ENCODE results near the gene RNF11.

RNF11 gene

GRCh38 chr1:51266791-51267190 is 30.7 kb downstream of the RNF11 start:
- DNase-seq = no peak

GRCh38 chr1:51268634-51269033 is 32.6 kb downstream of the RNF11 start:
- DNase-seq = no peak

GRCh38 chr1:51270751-51271150 is 34.7 kb downstream of the RNF11 start:
- DNase-seq = no peak

DNA sequence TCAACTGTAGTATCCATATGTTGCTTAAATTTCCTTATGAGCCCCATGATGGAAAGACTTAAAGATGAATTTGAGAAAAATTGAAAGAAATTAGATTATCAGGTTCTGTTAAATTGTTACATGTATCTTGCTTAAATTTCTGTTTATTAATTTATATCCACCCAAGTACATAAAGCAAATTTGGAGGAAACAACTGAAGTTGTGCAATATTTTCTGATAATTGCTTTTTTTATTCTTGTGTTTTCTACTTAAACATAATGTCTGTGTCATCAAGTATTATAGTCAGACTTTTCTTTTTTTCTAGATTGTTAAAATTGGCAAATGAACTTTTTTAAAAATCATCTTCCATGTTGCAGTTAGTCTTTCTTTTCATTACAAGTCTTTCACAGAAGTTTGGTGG is 36.8 kb downstream of the RNF11 start:
- no peak for DNase-seq

GRCh38 chr1:51274676-51275075 is 38.6 kb downstream of the RNF11 start:
- no peak for DNase-seq

DNA sequence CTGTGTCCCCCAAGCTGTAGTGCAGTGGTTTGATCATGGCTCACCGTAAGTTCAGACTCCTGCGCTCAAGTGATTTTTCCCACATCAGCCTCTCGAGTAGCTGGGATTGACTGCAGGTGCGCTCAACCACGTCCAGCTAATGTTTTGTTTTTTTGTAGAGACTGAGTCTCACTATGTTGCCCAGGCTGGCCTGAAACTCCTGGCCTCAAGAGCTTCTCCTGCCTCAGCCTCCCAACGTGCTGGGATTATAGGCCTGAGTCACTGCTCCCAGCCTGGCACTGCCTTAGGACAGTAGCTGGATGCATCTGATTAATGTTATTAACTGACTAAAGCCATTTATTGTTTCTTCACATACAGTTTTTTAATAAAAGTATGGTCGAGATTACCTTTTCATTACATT is 40.2 kb downstream of the RNF11 start:
- DNase-seq = no peak

- no peak for DNase-seq
Observed at GRCh38 chr1:51280321-51280978, 44.4 kb downstream of the RNF11 start.

DNA sequence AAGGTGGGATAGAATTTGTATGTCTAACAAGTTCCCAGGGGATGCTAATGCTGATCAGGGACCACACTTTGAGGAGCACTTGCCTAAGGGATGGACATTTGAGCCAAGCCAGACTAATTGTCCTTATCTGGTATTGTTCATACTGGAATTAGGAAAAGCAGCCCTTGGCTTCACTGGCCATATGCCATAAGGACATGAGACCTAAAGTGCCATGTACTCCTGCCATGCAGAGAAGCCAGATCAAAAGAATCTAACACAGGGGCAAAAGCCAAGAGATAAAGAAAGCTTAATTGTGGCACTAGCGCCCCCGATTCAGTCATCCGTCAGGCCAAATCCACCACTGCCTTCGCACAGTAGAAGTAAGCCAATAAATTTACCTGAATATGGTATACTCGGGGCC is 45.7 kb downstream of the RNF11 start:
- no peak for DNase-seq

DNA sequence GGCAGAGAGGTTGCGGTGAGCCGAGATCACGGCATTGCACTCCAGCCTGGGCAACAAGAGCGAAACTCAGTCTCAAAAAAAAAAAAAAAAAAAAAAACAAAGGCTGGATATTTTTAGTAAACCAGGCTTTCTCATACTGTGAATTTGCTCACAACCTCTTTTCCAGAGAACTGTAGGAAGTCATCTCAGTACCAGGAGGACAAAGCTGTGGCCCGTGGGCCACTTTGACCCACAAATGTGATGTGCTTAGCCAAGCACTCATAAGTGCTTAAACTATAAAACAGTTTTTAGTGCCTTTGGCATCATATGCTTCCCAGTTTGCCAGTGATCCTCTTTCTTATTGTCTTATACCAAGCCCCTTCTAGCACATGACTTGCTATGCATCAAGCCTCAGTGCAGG is 46.5 kb downstream of the RNF11 start:
- DNase-seq = no peak

DNA sequence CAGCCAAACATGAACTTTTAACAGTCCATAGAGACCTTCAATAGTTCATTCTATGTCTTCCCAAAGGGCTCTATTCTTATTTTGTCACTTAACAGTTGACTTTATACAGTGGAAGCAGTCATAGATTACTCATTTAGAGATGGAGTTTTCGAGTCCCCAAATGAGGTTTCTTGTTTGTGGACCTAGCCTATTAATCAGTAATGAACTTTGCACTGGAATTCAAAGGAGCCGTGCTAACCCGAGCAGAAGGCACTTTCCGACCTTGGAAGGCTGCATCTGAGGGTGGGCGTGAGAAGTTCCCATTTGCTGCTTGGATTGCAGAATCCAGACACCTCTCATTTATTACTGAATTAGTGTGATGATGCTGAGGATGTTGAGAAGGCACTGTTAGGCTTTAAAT is 47.9 kb downstream of the RNF11 start:
- no peak for DNase-seq

DNA sequence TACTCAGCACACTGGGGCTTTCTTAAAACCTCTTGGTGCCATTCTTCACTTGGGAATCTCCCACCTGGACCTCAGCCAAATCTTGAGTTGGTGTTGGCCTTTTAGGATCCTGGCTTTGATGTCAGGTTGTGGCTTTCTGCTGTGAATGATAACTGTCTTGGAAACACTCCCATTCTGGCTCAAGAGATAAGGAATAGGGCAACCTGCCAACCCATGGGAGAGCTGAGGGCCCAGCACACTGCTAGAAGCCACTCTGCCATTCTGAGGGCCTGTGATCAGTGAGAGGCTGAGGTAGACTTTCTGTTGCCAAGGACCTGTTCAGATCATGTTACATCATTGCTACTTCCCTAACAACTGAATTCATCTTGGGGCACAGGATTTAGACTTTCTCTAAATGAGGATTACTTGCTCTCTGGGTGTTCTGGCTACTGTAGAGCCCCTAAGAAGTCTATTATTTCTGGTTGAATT is 48.4 kb downstream of the RNF11 start:
- no peak for DNase-seq

GRCh38 chr1:51285055-51285454 is 49.0 kb downstream of the RNF11 start:
- DNase-seq = no peak

DNA sequence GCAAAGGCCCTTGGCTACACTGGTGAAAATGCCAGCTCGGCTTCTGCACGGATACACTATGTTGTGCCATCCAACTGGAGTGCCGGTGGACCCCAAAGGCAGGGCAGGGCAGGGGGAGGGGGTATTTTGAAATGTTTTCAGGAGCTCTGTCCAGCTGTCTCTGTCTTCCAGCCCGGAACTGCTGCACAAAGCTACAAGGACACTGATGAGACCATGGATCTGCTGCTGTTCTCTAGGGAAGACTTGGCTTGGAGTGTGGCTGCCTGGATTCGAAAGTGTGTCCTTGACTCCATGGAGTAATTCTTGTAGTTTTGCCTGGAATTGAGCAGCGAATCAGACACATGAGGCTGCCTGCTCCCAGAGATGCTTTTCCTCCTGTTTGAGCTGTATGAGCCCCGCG is 51.9 kb downstream of the RNF11 start:
- DNase-seq = no peak

GRCh38 chr1:51288578-51288977 is 52.5 kb downstream of the RNF11 start:
- DNase-seq = no peak

DNA sequence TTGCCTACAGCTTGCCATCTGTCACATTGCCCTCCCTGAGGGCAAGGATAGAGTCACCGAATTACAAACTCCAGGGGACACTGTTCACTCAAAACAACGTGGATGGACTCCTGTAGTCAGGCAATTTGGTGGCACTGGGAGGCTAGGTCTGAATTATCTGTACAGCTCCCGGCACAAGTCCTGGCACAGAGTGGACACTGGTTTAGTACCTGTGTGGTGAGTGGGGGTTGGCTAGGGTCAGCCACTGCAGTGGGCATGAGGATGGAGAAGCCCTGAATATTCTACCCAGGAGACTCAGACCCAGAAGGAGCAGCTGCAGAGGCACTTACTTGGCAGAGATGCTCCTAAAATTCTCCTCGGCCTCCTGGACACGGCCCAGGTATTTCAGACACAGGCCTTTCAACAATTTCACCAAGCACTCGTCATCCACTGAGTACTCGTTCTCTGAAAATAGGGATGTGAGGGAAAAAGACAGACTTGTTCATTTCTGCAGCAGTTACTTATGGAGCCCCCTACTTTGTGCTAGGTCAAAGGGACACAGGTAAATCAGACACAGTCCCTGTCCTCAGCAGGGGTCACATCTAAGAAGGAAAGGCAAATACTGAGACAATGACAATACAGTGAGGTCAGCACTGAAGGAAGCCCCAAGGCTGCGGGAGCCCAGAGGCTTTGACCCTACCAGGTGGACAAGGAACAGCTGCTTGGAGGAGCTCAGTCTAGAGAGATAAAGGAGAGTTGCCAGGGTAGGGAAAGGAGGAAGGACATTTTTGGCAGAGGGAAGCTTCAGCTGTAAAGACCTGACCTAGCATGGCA is 53.8 kb downstream of the RNF11 start:
- no peak for DNase-seq

DNA sequence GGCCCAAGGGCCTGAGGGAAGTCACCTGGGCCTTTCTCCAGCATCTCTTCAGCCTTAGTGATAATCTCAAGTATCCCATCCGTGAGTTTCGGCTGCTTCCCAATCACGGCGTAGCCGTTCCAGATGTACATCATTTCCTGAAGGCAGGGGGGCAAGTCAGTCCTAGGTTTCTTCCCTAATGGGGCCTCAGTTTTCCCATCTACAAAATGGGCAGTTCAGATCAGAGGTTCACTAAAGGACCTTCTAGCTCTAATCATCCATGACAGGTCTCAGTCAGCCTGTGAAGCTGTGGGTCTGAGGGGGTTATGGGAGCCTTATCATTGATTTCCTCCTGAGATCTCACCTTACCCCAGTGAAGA is 54.4 kb downstream of the RNF11 start:
- no peak for DNase-seq

DNA sequence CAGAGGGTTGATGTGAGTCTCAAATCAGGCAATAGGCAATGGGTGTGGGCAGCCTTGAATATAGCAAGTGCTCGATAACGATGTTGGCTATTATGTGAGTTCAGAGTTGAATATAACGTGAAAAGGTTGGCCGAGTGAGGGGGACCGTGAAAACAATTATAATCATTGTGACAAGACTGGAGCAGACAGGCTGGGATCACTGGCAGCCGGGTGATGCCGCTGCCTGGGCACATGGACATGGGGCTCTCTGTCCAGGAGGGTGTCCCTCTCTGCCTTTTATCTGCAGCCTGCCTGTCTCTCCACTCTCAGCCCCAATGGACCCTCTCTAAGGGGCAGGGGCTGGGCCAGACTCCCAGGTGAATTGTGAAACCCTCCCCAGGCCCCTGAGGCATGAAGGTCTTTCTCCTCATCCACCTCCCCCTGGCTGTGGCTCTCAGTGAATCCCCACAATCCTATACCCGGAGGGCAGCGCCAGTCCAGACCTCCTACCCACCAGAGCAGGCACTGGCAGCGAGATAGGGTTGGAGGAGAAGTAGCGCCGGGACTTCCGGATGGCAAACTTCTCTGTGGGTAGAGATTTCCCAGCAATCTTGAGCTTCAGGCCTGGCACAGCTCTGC is 57.9 kb downstream of the RNF11 start:
- no peak for DNase-seq

GRCh38 chr1:51294566-51295184 is 58.6 kb downstream of the RNF11 start:
- DNase-seq = no peak

GRCh38 chr1:51295926-51296325 is 59.9 kb downstream of the RNF11 start:
- no peak for DNase-seq

DNA sequence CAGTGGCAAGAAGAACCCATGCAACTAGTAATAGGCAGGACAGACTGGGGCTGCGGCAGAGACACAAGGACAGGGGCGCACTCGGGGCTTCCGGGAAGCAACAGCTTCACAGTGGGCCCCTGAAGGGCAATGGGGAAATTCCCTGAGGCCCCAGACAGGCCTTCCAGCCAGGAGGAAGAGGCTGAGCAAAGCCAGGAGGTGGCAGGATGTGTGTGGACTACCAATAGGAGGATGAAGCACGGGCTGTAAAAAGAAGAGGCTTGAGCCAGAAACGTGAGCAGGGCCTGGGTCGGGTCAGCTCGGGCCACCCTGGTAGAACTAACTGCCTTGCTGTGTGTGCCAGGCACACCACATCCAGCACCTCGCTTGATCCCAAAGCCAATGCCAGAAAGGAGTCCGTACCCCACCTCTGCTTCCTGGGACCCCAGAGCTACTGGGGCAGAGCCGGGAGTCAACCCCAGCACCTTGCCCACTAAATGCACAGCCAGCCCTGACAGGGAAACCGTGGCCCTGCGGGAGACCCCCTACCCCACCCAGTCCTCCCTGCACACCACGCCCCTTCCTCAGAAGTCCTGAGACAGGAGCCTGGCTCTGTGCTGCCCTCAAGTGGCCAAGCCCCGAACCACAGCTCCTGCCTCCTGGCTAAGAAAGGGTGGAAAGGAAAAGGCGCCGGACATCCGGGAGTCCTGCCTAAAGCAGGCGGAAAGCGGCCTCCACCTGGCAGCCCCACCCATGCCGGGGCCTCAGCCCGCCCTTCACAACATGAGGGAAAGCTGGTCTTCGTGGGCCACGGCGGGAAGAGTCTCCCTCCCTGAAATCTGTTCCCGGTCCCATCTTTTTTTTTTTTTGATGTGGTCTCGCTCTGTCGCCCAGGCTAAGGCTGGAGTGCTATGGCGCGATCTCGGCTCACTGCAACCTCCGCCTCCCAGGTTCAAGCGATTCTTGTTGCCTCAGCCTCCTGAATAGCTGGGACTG is 60.6 kb downstream of the RNF11 start:
- DNase-seq = peak; percentile 54

DNA sequence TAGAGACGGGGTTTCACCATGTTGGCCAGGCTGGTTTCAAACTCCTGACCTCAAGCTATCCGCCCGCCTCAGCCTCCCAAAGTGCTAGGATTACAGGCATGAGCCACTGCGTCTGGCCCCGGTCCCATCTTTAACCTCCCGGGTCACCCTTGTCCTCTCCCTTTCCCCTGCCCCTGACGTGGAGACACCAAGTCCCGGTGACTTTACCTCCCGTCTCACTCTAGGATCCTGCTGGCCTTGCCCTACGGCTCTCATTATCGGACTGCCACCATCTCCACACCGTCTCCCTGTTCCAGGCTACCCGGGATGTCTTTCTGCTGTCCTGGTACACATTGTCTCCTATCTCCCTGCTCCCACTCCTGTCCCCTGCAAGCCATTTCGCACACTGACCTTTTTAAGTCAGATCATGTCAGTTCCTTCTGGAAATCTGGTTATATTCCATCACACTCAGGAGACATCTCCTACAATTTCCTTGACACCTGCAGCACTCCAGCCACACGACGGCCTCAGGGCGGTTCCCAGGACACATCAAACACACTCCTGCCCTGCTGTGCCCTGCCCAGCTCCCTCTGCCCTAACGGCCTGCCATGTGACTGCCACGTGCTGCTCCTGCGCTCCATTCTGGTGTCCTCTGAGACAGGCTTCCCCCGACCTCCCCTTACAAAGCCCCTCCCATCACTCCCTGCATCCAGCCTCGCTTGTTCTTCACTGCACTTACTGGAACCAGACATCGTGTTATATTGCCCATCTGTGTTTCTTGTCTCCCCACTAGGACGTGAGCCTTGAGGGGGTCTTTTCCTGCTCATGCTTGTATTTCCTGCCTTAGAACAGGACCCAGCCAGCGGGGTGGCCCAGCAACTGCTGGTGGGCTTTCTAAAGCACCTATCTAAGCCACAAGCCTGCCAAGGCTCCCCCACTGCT is 61.6 kb downstream of the RNF11 start:
- DNase-seq = no peak
